HG02973 (cell line): ENCODE measurements around the gene ZNF224.
A peak's percentile ranks its signal among the peaks of the same experiment; 100 is the strongest.
"Not testable (repeated sequence)": the region's sequence is repeated elsewhere in the genome, so short reads cannot be mapped to it uniquely, and the experiment has no call there.

Experiments used
- ATAC-seq: cut with Tn5 transposase; IDR thresholded peaks from one replicate; pipeline ENCODE4 v1.9.1; 2021; ENCODE audit warnings: moderate library complexity; ENCODE audit not compliant: unreplicated experiment

The ZNF224 gene

DNA sequence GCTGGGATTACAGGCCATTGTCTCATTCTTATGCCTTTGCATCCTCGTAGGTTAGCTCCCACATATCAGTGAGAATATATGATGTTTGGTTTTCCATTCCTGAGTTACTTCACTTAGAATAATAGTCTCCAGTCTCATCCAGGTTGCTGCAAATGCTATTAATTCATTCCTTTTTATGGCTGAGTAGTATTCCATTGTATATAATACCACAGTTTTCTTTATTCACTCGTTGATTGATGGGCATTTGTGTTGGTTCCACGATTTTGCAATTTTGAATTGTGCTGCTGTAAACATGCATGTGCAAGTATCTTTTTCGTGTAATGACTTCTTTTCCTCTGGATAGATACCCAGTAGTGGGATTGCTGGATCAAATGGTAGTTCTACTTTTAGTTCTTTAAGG, 27.0 kb downstream of the ZNF224 start:
- not testable (repeated sequence) for ATAC-seq

DNA sequence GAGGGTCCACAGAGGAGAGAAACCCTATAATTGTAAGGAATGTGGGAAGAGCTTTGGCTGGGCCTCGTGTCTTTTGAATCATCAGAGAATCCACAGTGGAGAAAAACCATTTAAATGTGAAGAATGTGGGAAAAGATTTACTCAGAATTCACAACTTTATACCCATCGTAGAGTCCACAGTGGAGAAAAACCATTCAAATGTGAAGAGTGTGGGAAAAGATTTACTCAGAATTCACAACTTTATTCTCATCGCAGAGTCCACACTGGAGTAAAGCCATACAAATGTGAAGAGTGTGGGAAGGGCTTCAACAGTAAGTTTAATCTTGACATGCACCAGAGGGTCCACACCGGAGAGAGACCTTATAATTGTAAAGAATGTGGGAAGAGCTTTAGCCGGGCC, 37.8 kb downstream of the ZNF224 start:
- no peak for ATAC-seq

DNA sequence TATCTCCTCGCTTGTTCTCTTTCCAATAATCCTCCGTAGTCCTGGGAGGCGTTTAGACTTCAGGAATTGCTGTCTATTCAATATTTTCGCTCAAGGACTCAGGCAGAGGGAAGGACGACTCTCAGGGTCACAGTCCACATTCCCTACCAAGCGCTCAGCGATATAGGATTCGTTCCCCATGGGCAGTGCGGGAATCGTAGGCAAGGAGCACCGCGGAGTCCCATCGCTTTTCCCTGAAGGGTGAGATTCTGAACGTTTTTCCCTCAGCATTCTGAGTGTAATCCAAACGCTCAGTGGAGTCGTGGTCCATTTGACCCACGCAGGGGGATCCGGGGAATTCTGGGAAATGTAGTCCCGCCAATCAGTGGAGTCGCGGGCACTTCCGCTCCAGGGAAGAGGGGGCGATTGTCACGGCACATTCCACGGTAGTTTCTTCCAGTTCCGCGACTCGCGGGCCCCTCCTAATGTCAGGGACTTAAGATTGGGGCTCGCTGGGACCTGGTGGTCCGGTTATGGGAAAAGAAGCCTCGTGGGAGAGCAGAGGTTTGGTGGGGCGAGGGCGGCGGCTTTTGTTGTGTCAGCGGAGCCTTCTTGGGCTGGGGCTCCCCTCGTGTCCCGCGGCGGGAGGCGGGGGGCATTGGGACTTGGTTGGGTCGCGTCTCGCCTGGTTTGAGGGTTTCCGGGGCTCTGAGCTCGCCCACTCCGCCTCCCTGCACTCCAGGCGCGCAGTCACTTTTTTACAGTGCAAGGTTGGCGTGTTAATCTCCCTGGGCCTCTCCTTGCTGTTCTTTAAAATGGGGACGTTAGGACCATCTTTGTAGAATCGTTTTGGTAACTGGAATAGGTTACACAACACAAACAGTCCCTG, 47.3 kb downstream of the ZNF224 start, which contains the start of gene ZNF234:
ZNF234 (plus strand) TSS at position 364 of the 868 bp plus-strand sequence. CDS start 3,079 bp downstream, outside the sequence.
- ATAC-seq: peak; percentile 71

DNA sequence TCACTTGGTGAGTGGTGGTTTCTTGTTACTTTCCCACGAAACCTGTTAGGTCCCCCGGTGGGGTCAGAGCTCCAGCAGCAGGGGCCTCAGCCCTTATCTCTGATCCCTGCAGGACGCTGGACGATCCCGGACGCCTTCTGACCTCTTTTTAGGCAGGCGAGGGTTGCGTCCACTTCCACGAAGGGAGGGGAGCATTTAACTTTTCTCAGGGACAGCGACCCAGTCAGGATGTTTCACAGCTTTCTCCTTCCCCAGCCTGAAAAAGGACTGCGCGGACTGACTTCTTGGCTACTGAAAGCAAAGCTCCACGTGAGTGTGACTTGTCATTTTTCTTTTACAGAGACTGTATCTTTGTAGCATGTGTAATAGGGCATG, 47.9 kb downstream of the ZNF224 start:
- no peak for ATAC-seq

DNA sequence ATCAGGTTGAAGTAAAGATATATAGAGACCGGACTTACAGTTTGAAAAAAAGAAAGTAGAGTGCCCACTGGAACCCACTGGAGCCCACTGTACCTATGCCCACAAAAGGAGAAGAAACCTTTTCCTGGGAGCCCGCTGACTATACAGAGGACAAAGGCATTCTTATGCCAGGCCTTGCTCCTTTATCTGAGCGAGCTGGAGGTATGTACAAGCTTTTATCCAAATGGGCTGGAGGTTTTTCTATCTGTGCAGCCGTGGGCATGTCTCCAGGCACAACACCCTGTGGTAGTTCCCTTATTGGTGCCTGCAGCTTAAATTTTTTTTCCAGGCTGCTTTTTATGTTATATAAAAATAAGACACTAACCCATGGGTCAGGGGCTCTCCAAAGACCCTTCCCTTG, 55.6 kb downstream of the ZNF224 start:
- ATAC-seq: no peak

DNA sequence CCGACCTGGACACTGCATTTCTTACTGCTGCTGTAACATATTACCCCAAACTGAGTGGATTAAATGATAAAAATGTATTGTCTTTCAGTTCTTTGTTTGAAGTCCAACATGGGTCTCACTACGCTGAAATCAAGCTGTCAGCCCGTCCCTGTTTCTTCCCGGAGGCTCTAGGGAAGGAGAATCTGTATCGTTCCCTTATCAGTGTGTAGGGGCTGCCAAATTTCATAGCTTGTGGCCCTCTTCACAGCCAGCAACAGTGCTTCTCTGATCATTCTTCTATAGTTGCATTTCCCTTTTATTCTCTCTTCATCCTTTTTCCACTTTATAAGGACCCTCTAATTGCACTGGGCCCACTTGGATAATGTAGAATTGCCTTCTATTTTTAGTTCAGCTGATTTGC, 57.3 kb downstream of the ZNF224 start:
- no peak for ATAC-seq

DNA sequence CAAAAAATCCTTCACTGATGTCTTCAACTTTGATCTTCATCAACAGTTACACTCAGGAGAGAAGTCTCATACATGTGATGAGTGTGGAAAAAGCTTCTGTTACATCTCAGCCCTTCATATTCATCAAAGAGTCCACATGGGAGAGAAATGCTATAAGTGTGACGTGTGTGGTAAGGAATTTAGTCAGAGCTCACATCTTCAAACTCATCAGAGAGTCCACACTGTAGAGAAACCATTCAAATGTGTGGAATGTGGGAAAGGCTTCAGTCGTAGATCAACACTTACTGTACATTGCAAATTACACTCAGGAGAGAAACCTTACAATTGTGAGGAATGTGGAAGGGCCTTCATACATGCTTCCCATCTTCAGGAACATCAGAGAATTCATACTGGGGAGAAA, 62.3 kb downstream of the ZNF224 start:
- ATAC-seq: no peak
